Ectodermal cell (in vitro differentiated cells): Measurements from ENCODE around the gene GIPC2.

Experiments
- H3K27ac ChIP-seq: 2 replicates; pipeline ENCODE4 v1.7.0; 2013; ENCODE audit warnings: mild to moderate bottlenecking, low read depth, low read length; ENCODE audit not compliant: insufficient read depth, poor library complexity, severe bottlenecking
- H3K27me3 ChIP-seq: 2 replicates; pipeline ENCODE4 v1.7.0; 2013; ENCODE audit warnings: mild to moderate bottlenecking, low read length; ENCODE audit not compliant: insufficient read depth, control insufficient read depth, poor library complexity, severe bottlenecking
- H3K36me3 ChIP-seq: one replicate; pipeline ENCODE4 v1.7.0; 2013; ENCODE audit warnings: low read length; ENCODE audit not compliant: control insufficient read depth, insufficient read depth
- H3K4me1 ChIP-seq: one replicate; pipeline ENCODE4 v1.7.0; 2013; ENCODE audit warnings: low read length; ENCODE audit not compliant: control insufficient read depth, insufficient read depth
- H3K4me3 ChIP-seq: 2 replicates; pipeline ENCODE4 v1.7.0; 2013; ENCODE audit warnings: low read depth, low read length, control low read depth; ENCODE audit not compliant: insufficient read depth
- H3K9me3 ChIP-seq: 2 replicates; pipeline ENCODE4 v1.7.0; 2013; ENCODE audit warnings: mild to moderate bottlenecking, low read length, moderate library complexity; ENCODE audit not compliant: control insufficient read depth
- WGBS, 2 experiments: methylation state at CpG; one replicate each; pipeline ENCODE4 v1.1.7; 2013; ENCODE audit warnings: missing lambda C conversion rate in 2 of 2; 5-methylcytosine and 5-hydroxymethylcytosine counted together

Gene GIPC2

GRCh38 chr1:78155121-78155520, 109.4 kb downstream of the GIPC2 start:
- Histone ChIP-seq H3K36me3 (no peaks in the 10 kb centered on the region), H3K9me3 (no peaks in the 10 kb centered on the region), H3K4me3 (no peak overlapping the region), H3K27me3 (no peaks in the 10 kb centered on the region), H3K4me1 (peaks cover 6% of the 10 kb centered on the region), H3K27ac (no peak overlapping the region)
- 26 to 29% methylated on average over 3 of the region's 4 CpGs for WGBS, 2 experiments

GRCh38 chr1:78156805-78157521, 111.2 kb downstream of the GIPC2 start:
- Histone ChIP-seq H3K4me1 (peaks cover 6% of the 10 kb centered on the region), H3K27me3 (no peaks in the 10 kb centered on the region), H3K9me3 (no peaks in the 10 kb centered on the region), H3K36me3 (no peaks in the 10 kb centered on the region), H3K4me3 (no peak overlapping the region), H3K27ac (no peak overlapping the region)

GRCh38 chr1:78165816-78166215, 120.0 kb downstream of the GIPC2 start:
- WGBS, 2 experiments, result 84 to 87% methylated on average over 2 of the region's 2 CpGs

GRCh38 chr1:78168306-78168705, 122.5 kb downstream of the GIPC2 start:
- no peak overlapping the region for H3K27ac ChIP-seq
- no peaks in the 10 kb centered on the region for H3K4me1 ChIP-seq
- no peaks in the 10 kb centered on the region for H3K36me3 ChIP-seq
- no peaks in the 10 kb centered on the region for H3K9me3 ChIP-seq
- no peaks in the 10 kb centered on the region for H3K27me3 ChIP-seq
- H3K4me3 ChIP-seq, result no peak overlapping the region

More at GRCh38 chr1:78165816-78166215, 120.0 kb downstream of the GIPC2 start:
- no peak overlapping the region for H3K27ac ChIP-seq
- H3K4me3 ChIP-seq, result no peak overlapping the region
- H3K36me3 ChIP-seq, result no peaks in the 10 kb centered on the region
- H3K27me3 ChIP-seq, result no peaks in the 10 kb centered on the region
- no peaks in the 10 kb centered on the region for H3K9me3 ChIP-seq
- H3K4me1 ChIP-seq, result no peaks in the 10 kb centered on the region

GRCh38 chr1:78170859-78171258, 125.1 kb downstream of the GIPC2 start:
- Histone ChIP-seq H3K27me3 (no peaks in the 10 kb centered on the region), H3K27ac (no peak overlapping the region), H3K36me3 (no peaks in the 10 kb centered on the region), H3K9me3 (no peaks in the 10 kb centered on the region), H3K4me3 (no peak overlapping the region), H3K4me1 (no peaks in the 10 kb centered on the region)
- 48 to 60% methylated on average over 1 of the region's 2 CpGs for WGBS, 2 experiments

GRCh38 chr1:78171736-78172590, 126.2 kb downstream of the GIPC2 start:
- Histone ChIP-seq H3K27me3 (no peaks in the 10 kb centered on the region), H3K27ac (no peak overlapping the region), H3K4me1 (no peaks in the 10 kb centered on the region), H3K4me3 (no peak overlapping the region), H3K9me3 (no peaks in the 10 kb centered on the region), H3K36me3 (no peaks in the 10 kb centered on the region)
- WGBS, 2 experiments, result 94 to 97% methylated on average over 2 to 3 of the region's 3 CpGs

- no peaks in the 10 kb centered on the region for H3K9me3 ChIP-seq
- no peak overlapping the region for H3K27ac ChIP-seq
- no peaks in the 10 kb centered on the region for H3K36me3 ChIP-seq
- H3K4me1 ChIP-seq, result no peaks in the 10 kb centered on the region
- no peak overlapping the region for H3K4me3 ChIP-seq
- WGBS, 2 experiments, result 73 to 80% methylated on average over 3 of the region's 3 CpGs
- no peaks in the 10 kb centered on the region for H3K27me3 ChIP-seq
Observed at GRCh38 chr1:78176448-78176847, 130.7 kb downstream of the GIPC2 start.

GRCh38 chr1:78177708-78178270, 132.0 kb downstream of the GIPC2 start:
- Histone ChIP-seq H3K27ac (no peak overlapping the region), H3K9me3 (no peaks in the 10 kb centered on the region), H3K4me3 (no peak overlapping the region), H3K4me1 (no peaks in the 10 kb centered on the region), H3K36me3 (no peaks in the 10 kb centered on the region), H3K27me3 (no peaks in the 10 kb centered on the region)
- WGBS, 2 experiments, result 69 to 72% methylated on average over 3 of the region's 3 CpGs

GRCh38 chr1:78178816-78179215, 133.1 kb downstream of the GIPC2 start:
- no peaks in the 10 kb centered on the region for H3K36me3 ChIP-seq
- WGBS, 2 experiments, result 91 to 97% methylated on average over 3 to 4 of the region's 4 CpGs
- H3K27me3 ChIP-seq, result no peaks in the 10 kb centered on the region
- no peaks in the 10 kb centered on the region for H3K4me1 ChIP-seq
- H3K9me3 ChIP-seq, result no peaks in the 10 kb centered on the region
- no peak overlapping the region for H3K4me3 ChIP-seq
- H3K27ac ChIP-seq, result no peak overlapping the region

GRCh38 chr1:78184460-78185072, 138.8 kb downstream of the GIPC2 start:
- Histone ChIP-seq H3K27ac (no peak overlapping the region), H3K36me3 (no peaks in the 10 kb centered on the region), H3K4me1 (no peaks in the 10 kb centered on the region), H3K27me3 (no peaks in the 10 kb centered on the region), H3K4me3 (no peak overlapping the region), H3K9me3 (no peaks in the 10 kb centered on the region)
- 82 to 89% methylated on average over 3 of the region's 3 CpGs for WGBS, 2 experiments
